EL (cell line): ENCODE data around the gene CLDN6.

Experiments used
- DNase-seq: peaks from one replicate; pipeline ENCODE4 v3.0.0-alpha.2; 2016

Gene CLDN6

DNA sequence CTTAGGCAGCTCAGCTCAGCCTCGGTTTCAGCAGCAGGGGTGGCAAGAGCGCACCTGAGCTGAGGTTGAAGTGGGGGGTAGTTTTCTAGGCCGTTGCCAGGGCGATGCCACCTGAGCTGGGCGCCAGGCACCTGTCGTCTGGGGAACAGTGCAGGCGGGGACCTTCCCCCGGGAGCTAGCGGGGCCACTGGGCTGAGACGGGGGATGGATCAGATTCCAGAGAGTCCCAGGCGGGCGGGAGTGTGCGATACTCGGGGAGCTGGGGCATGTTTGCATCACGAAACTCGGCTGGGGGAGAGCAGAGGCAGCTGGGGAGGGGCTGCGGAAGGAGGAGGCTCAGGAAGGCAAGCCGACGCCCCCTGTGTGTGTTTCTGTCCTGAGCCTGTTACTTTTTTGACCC lies 5.7 kb downstream of the CLDN6 start:
- DNase-seq = no peak

DNA sequence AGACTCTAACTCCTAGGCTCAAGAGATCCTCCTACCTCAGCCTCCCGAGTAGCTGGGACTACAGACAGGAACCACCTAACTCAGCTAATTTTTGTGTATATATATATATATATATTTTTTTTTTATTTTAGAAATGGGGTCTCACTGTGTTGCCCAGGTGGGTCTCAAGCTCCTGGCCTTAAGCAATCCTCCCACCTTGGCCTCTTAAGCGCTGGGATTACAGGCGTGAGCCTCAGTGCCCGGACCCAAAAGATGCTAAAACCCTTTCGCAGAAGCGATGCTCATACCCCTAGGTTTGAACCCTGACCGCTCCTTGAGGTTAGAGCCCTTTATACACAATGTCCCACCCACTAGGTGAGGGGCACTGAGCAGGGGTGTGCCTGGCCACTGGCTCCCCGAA lies 7.5 kb downstream of the CLDN6 start:
- no peak for DNase-seq

DNA sequence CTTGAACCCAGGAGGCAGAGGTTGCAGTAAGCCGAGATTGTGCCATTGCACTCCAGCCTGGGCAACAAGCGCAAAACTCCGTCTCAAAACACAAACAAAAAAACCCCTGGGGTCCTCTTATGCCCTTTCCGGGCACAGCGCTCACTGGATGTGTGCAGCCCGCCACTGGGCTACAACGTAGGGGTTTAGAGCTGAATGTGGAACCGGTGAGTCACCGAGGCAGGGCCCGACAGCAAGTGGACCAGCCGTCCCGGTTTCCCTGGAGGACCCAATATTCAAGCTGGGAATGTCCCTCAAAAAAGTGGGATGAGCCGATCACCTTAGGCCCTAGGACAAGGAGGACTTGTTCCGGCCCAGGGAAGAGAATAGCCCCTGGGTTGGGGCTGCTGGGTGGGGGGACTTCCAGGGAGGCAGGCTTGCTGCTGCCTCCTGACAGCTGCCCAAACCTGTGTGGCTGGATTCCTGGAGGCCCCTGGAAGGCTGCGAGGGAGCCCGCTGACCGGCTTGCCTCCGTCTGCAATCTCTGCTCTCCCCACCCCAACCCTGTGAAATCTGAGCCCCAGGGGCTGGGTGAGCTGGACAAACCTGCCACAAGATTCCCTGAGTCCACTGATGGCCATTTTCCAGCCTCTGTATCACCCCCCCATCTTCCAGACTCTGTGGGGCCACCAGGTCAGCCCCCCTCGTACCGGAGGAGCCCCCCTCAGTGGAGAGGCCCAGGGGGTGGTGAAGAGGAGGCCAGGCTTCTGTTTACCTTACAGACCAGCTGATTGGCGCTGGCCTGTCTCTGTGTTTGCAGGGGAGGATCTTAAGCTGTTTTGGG lies 8.2 kb downstream of the CLDN6 start:
- DNase-seq = no peak

DNA sequence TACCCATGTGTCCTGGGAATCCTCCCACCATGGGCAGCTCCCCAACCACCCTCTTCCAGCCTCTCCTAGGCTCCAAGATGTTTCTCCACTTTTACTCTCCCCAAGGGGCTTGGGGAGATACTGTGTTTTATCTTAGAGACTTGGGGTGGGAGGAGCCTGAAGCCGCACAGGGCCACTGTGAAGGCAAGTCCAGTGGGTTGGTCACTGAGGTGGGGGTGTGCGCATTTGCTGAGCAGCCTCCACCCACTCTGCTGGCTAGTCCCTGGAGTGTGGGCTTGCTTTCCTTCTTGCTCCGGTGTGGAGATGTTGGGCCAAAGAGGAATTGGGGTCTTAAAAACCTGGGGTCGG lies 9.3 kb downstream of the CLDN6 start:
- DNase-seq = no peak

DNA sequence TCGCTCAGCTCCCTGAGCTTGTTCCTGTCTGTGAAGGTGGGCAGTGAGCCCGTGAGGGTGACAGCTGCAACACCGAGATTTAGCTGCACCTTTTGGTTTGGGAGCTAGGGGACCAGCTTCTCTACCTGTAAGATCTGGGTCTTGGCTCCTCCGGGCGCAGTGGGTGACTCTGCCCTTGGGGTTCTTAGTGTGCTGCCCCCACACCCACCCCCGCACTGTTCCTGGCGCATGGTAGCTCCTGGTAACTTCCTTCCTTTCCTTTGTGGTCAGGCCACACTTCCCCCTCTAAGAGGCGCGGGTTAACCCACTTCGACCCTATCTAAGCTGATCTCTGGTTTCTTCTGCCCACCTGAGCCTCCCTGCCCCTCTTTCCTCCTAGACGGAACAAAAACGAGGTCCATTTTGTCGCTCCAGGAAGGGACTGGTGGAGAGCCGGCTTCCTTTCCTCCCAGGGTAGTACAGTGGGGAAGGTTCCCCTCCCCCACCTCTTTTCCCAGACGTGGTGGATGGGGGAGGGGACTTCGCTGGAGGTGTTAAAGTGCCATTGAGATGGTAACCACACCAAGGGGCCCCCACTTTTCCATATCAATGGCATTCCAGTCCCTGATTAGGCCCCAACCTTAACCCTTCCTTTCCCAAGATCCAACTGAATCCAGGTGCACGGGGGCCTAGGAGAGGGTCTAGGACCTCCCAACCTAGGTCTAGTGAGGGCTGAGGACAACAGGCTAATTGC lies 9.9 kb downstream of the CLDN6 start:
- DNase-seq = no peak

DNA sequence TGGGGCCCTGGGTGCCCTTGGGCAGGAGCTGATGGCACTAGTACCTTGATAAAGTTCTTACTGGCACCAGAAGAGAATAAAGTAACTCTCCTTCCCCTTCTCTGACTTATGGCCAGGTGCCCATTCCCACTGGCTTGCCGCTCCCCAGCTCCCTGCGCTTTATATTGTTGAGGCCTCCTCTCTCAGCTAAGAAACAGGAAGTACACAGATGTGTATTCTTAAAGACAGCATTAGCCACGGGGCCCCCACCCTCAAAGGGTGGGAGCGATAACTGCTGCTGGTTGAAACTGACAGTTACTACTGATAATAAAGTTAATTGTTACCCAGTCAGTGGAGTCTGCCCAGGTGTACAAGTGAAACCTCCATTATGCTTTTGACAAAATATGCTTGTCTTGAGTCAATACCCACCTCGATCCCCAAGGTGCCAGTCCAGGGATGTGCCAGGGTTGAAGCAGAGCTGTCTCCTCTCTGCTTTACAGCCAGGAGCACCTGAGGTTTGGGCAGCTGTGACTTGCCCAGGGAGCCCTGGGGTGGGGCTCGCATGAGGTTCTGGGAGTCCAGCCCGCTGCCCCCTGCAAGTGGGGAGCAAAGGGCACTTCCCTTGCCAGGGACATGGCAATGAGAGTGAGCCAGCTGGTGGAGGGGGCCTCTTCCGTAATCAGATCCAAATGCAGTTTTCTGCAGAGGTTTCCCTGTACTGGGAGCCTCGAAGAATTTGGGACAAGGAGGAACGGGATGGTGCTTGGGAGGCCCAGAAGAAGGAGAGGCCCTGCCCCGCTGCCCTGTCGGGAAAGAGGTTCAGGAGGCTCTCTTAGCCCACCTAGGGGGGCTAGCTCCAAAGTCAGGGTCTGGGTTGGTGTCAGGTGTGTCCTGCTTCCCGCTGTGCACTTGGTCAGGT lies 10.7 kb downstream of the CLDN6 start:
- no peak for DNase-seq

DNA sequence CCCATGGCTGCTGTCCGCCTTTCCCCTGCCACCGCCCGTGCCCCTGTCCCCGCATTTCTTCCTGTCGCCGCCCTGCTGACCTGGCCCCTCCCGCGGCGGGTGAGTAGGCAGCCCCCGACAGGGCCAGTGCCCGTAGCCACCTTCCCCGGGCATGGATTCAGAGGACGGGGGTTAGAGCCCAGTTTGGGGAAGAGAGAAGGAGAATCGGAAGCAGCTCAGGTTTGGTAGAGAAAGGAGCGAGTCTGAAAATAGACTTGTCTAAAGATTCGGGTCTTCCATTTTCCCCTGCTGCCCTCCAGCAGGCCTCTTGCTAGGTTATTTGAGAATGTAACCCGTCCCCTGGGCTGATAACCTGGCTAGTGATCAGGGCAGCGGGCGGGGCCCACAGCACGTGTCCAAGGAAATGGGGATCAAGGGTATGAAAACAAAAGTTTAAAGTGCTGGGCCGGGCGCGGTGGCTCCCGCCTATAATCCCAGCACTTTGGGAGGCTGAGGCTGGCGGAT lies 13.2 kb downstream of the CLDN6 start:
- DNase-seq = no peak

DNA sequence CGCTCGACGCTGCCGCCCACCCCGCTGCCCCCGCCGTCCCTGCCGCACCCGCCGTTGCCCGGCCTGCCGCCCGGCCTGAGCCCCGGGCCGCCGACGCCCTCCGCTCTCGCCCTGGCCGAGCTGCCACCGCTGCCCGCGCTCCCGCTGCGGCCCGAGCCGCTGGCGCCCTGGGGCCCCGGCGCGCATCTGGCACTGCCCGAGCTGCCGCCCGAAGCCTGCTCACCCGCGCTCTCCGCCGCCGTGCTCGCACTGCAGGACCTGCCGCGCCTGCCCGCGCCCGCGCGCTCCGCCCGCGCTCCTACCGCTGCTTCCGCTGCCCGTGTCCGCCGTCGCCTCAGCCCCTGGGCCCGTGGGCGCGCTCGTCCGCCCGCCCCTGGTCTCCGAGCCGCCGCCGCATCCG lies 13.7 kb downstream of the CLDN6 start:
- DNase-seq = no peak

DNA sequence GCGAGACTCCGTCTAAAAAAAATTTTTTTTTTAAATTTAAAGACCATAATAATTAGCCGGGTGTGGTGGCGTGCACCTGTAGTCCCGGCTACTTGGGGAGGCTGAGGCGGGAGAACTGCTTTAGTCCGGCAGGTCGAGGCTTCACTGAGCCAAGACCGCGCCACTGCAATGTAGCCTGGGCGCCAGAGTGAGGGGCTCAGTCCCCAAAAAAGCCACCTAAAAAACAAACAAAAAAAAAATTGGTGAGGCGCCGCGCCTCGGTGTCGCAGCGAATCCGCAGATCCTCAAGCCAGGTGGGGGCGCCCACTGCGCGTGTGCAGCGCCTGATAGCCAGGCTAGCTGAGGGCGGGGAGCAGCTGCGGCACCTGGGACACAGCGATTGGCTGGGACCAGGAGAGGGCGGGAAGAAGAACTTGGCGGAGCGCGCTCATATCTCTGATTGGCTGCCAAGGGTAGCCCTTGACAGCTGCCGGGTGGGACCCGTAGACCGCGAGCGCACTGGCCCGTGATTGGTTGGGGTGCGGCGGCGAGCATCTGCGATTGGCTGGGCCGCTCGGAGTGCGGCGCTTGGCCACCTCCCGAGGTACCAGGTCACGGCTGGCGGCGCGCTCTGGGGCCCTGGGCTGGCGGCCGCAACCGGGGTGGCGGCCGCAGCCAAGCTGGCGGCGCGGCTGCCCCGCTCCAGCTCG lies 14.3 kb downstream of the CLDN6 start:
- DNase-seq = peak; percentile 99

DNA sequence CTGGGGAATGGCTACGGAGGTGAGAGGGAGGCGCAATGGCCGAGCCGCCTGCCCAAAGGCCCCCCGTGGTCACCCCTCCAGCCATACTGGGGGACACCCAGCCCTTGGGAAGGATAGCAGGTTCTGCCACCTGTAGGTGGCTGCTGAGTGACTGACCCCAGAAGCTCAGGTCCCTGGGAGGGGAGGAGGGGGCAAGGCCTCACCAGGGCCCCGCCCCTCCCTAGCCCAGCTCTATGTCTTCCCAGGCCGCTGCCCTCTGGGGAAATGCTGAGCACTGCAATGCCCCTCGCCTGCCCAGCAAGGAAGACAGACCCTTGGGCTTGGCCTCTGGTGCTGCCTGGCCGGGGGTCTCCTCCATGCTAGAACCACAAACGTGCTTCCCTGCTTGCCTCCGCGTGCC lies 16.7 kb downstream of the CLDN6 start:
- no peak for DNase-seq

DNA sequence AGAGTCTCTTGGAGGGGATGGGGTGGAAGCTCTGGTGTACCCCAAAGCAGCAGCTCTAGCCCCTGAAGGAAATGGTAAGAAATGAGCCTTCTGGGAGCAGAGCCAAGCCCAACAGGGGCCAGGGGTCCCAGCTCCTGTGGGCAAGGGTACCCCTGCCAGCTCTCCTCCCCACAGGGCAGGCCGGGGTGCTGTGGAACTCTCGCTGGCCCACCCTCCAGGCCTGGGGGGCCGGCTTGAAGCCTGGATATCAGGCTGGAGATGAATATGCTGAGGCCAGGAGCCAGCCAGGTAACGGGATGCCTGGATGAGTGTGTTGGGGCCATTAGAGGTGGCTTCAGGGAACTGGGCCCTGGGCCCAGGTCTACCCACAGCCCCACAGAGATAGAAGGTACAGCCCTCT lies 17.4 kb downstream of the CLDN6 start:
- DNase-seq = no peak

DNA sequence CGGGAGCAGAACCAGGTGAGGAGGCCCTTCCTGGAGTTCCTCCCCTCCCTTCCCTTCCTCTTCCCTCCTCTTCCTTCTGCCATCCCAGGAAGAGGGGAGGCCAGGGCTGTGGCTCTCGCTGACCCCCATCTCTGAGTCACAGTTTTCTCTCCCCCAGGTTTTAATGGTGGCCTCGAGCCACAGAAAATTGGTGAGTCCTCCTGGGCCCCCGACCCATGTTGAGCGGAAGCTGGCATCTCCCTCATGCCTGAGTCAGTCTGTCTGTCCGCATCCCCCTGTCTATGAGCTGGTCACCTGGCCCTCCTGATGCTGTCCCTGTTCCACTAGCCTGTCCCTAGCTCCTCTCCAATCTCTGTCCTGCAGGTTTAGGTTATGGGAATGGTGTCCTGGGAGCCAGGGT lies 18.1 kb downstream of the CLDN6 start:
- DNase-seq = no peak

DNA sequence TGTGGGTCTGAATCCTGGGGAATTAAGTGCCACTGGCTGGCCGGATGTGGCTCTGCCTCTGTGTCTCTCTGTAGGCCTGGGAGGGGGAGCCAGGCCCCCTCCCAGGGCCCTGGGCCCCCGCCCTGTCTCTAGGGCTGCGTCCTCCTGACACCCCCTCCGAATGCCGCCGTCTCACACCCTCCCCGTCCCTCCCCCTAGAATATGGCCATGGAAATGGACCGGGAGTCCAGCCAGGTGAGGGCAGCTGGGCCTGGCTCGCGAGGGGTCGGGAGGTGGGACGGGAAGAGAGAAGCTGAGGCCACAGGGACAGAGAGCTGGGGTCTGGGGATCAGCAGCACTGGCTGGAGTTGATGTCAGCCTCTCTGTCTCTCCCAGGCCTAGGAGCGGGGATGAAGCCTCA lies 21.7 kb downstream of the CLDN6 start:
- no peak for DNase-seq

DNA sequence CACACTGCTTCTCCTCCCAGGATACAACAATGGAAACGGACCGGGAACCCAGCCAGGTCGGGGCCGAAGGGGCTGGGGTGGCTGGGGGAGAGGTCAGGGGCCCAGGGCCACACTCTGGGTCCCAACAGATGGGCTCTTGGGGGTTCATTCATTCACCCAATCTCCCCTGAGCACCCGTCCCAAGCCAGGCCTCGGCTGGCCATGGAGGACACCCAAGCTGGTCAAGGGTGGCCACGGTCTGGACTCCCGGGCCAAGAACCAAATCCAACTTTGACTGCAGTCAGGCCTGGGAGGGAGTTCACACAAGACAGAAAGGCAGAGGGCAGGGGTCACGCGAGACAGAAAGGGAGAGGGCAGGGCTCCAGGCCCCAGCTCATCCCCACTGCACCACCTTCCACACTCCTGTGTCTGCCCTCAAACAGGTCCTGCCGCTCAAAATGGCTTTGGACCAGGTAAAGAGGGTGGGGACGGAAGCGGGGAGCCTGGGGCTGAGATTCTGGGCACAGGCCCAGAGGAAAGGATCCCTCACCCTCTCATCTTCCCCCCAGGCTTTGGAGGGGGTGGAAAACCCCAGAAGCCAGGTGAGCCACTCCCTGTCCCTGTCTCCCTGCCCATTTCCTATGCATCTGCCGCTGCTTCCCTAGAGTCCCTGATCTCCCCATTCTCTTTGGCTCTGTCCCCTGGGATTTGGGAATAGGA lies 25.5 kb downstream of the CLDN6 start:
- no peak for DNase-seq

DNA sequence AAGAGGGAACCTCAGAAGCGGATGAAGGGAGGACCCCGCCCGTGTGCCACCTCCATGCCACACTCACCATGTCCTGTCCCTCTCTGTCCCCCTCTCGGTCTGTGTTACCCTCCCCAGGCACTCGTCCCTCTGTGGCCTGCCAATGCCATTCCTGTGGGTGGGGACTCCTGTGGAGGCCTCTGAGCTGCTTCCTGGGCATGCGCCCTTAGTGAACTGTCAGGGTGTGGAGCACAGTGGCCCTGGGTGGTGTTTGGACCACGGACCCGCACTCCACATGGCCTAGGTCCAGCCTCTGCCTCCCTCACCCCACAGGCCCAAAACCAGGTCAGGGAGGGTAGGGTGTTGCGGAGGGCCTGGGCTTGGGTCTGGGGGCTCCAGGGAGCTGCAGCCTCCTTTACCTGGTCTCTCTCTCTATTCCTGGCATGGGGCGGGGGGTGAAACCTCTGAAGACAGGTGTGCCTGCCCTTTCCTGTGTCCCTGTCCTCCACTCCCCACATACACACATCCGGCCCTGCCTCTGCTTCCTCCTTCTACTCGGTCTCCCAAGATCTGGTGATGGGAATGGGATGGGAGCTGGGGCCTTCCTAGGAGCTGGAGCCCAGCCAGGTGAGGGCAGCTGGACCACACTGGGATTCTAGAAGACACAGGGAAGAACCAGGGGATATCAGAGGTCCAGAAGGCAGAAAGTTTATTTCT lies 26.3 kb downstream of the CLDN6 start:
- no peak for DNase-seq

DNA sequence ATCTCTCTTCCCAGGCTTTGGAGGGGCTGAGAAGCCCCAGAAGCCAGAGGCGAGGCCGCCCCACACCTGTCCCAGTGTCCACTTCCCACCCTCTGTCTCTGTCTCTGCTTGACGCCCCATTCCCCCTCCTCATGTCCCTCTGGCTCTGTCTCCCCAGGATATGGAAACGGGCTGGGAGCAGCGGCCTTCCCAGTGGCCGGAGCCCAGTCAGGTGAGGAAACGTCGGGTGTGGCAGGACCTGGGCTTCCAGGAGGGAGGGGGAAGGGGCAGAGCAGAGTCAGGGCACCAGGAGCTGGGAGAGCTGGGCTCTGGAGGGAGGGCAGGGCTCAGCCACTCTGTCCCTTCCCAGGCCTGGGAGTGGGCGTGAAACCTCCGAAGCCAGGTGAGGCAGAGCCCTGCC lies 27.1 kb downstream of the CLDN6 start:
- DNase-seq = no peak

DNA sequence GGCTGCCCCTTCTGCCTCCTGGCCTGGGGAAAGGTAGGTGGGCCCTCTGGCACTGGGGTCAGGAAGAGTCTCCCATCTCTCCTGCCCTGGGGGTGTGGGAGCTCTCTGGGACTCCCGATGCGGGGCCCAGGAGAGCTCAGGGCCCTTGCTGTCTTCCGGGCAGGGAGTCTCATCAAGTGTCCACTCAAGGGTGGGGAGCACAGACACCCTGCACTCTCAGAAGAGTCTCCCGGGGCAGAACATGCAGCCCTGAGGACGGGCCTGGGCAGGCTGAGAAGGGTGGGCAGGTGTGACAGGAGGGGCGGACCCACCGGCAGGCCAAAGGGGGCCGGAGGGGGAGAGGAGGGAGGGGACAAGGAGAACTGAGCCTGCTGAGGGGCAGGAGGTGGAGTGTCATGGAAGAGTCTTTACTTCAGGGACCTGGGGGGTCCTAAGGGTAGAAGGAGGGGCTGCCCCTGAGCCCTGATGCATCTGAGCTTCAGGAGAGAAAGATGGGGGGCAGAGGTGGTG lies 29.3 kb downstream of the CLDN6 start:
- no peak for DNase-seq

DNA sequence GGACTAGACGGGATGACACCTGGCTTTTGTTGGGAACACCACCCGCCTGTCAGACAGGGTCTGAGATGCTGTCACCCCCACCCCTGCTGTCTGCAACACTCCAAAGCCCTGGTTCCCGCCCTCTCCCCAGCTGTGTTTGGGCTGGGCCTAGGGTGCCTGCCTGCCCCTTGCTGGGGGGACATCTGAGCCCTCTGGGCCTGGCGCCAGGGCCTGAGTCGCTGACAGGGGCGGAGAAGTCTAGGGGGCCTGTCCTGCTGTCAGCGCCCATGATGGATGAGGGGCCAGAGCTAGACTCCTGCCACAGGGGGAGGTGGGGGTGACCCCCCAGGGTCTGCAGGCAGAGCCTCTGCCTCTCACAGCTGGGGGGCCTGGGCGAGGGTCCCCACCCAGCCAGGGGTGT lies 30.1 kb downstream of the CLDN6 start:
- no peak for DNase-seq

DNA sequence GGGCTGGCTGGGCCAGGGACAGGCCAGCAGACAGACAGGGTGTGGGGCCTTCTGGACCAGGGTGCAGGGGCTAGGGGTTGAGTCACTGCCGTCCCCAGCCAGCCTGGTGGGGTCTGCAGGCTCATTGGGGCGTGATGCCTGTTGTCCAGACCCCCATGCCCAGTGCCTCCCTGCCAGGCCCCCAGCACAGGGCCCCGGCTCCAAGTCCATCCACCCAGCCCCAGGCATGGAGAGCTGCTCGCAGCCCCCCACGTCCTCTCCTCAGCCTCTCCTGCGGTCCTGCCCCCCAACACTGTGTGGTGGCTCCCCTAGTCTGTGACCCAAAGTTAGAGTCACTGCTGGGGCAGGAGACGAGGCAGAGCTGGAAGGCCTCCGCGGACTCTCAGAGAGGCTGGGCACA lies 30.7 kb downstream of the CLDN6 start:
- no peak for DNase-seq

DNA sequence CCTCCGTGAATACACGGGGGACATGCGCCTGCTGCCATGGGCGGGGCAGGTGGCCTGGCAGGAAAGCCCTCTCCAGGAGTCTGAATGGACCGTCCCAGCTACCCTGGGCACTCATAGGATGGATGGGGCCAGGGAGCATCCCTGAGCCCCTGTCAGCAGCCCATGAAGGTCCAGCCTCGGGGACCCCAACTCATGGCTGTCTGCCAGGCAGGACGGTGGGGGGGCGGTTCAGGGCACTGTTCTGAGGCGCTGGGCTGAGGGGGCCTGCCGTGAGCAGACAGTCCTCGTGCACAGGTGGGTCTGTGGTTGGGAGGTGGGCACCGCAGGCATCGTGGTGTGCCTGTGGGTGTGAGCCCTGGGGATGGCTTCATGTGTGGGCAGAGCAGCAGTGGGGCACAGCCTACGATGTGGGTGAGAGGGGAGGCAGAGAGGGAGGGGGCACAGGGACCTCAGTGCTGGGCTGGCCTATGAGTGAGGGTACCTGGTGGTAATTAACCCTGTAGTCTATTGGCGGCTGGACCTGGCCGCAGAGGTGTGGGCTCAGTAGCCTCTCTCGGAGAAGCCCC lies 31.3 kb downstream of the CLDN6 start:
- DNase-seq = no peak

DNA sequence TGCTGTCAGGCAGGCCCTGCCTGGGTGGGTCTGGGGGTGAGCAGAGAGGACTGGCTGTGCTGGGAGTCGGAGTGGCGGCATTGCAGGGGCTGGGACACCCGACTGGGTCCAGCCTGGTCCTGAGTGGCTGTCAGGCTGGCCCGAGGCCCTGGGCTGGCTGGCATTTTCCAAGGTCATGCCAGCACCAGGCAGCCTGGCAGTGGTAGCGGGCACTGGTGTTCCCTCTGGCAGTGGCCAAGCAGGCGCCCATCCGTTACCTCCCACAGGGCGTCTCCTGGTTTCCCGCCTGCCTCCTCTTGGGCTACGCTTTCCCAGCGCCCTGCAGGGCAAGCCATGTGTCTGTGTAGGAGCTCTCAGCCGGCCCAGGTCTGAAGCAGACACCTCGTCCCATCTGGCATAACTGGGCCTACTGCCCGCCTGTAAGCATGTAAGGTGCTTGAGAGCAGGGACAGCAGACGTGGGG lies 32.1 kb downstream of the CLDN6 start:
- no peak for DNase-seq
